Islet of Langerhans (tissue), 1 donor: ENCODE data around the gene MYO5B.
A peak's percentile ranks its signal among the peaks of the same experiment; 100 is the strongest.
"Not testable (repeated sequence)": the region's sequence is repeated elsewhere in the genome, so short reads cannot be mapped to it uniquely, and the experiment has no call there.

Experiments used
- FAIRE-seq: peaks from one replicate; lab custom pipeline; 2011; peaks lifted over from hg19 to GRCh38; lab: Jason Lieb, UNC

Gene MYO5B

GRCh38 chr18:49819823-49820671 lies 374.9 kb downstream of the MYO5B start:
- FAIRE-seq = no peak

- no peak for FAIRE-seq
Measured at GRCh38 chr18:49819071-49819662, 375.8 kb downstream of the MYO5B start.

GRCh38 chr18:49817947-49818346 lies 377.0 kb downstream of the MYO5B start:
- FAIRE-seq = no peak

- no peak for FAIRE-seq
Measured at GRCh38 chr18:49815927-49816326, 379.0 kb downstream of the MYO5B start.

GRCh38 chr18:49814147-49814499 lies 380.8 kb downstream of the MYO5B start:
- no peak for FAIRE-seq

GRCh38 chr18:49813319-49814146 lies 381.4 kb downstream of the MYO5B start, which contains the start of gene ACAA2:
Gene ACAA2 (minus strand): TSS chr18:49813533. CDS start chr18:49813484, 49 bp downstream.
- FAIRE-seq = no peak

- no peak for FAIRE-seq
Measured at GRCh38 chr18:49813069-49813318, 382.0 kb downstream of the MYO5B start.

- no peak for FAIRE-seq
Measured at GRCh38 chr18:49812286-49813068, 382.5 kb downstream of the MYO5B start.

GRCh38 chr18:49811151-49811938 lies 383.6 kb downstream of the MYO5B start:
- no peak for FAIRE-seq

GRCh38 chr18:49808553-49809191 lies 386.3 kb downstream of the MYO5B start:
- not testable (repeated sequence) for FAIRE-seq

GRCh38 chr18:49804096-49804495 lies 390.9 kb downstream of the MYO5B start:
- no peak for FAIRE-seq

- FAIRE-seq = no peak
Measured at GRCh38 chr18:49802623-49803022, 392.3 kb downstream of the MYO5B start.

GRCh38 chr18:49800491-49800890 lies 394.5 kb downstream of the MYO5B start:
- FAIRE-seq = not testable (repeated sequence)

GRCh38 chr18:49799806-49800205 lies 395.1 kb downstream of the MYO5B start:
- not testable (repeated sequence) for FAIRE-seq

GRCh38 chr18:49798001-49798400 lies 396.9 kb downstream of the MYO5B start:
- no peak for FAIRE-seq

GRCh38 chr18:49795612-49796552 lies 399.1 kb downstream of the MYO5B start:
- FAIRE-seq = peak; percentile 99

- peak; percentile 91 for FAIRE-seq
Measured at GRCh38 chr18:49794743-49795142, 400.2 kb downstream of the MYO5B start.

- not testable (repeated sequence) for FAIRE-seq
Measured at GRCh38 chr18:49789560-49790134, 405.3 kb downstream of the MYO5B start.

- peak; percentile 58 for FAIRE-seq
Measured at GRCh38 chr18:49788327-49788898, 406.5 kb downstream of the MYO5B start.
